Smooth muscle cell (in vitro differentiated cells): Measurements from ENCODE around the gene GATA6. TPM values are rescaled to one million over a fixed set of nuclear protein-coding genes. Genes with fewer than 3 reads are reported as not detected.

Experiments used
- DNase-seq: peaks from one replicate; lab custom pipeline; 2025; ENCODE audit not compliant: unreplicated experiment; lab: John Stamatoyannopoulos, UW
- H2AFZ ChIP-seq: fragments of 200-600 bp; sonication (generic); 2 replicates; pipeline ENCODE4 v1.6.0; 2016; ENCODE audit warnings: antibody characterized with exemption, low read depth, mild to moderate bottlenecking
- H3F3A ChIP-seq: fragments of 200-600 bp; sonication (generic); 2 replicates; pipeline ENCODE4 v1.6.0; 2017; ENCODE audit warnings: antibody characterized with exemption, low read depth
- H3K27ac ChIP-seq: fragments of 200-600 bp; sonication (generic); 2 replicates; pipeline ENCODE4 v1.5.1; 2016; ENCODE audit warnings: low read depth, mild to moderate bottlenecking
- H3K27me3 ChIP-seq: fragments of 200-600 bp; sonication (generic); 2 replicates; pipeline ENCODE4 v1.6.1; 2016; ENCODE audit warnings: low read depth, mild to moderate bottlenecking
- H3K36me3 ChIP-seq: fragments of 200-600 bp; sonication (generic); 2 replicates; pipeline ENCODE4 v1.5.1; 2016; ENCODE audit warnings: low read depth
- H3K4me1 ChIP-seq: fragments of 200-600 bp; sonication (generic); 2 replicates; pipeline ENCODE4 v1.5.1; 2016; ENCODE audit warnings: low read depth
- H3K4me2 ChIP-seq: fragments of 200-600 bp; sonication (generic); 2 replicates; pipeline ENCODE4 v1.6.0; 2016; ENCODE audit warnings: mild to moderate bottlenecking
- H3K4me3 ChIP-seq: fragments of 200-600 bp; sonication (generic); 2 replicates; pipeline ENCODE4 v1.5.1; 2016; ENCODE audit warnings: mild to moderate bottlenecking
- H3K79me2 ChIP-seq: fragments of 200-600 bp; sonication (generic); 2 replicates; pipeline ENCODE4 v1.6.0; 2016; ENCODE audit warnings: low read depth, mild to moderate bottlenecking
- H3K9ac ChIP-seq: fragments of 200-600 bp; sonication (generic); 2 replicates; pipeline ENCODE4 v1.6.0; 2016; ENCODE audit warnings: low read depth
- H3K9me3 ChIP-seq: fragments of 200-600 bp; sonication (generic); replicated peaks from 2 replicates; pipeline ENCODE4 v1.5.1; 2016; ENCODE audit warnings: low read depth
- H4K20me1 ChIP-seq: fragments of 200-600 bp; sonication (generic); 2 replicates; pipeline ENCODE4 v1.6.0; 2016; ENCODE audit warnings: low read depth
- CTCF ChIP-seq: fragments of 200-600 bp; sonication (generic); IDR thresholded peaks from 2 replicates; pipeline ENCODE4 v1.5.1; 2017; ENCODE audit warnings: borderline replicate concordance, mild to moderate bottlenecking, antibody characterized with exemption; ENCODE audit not compliant: insufficient read depth, poor library complexity, severe bottlenecking
- WGBS: methylation state at CpG from one replicate; pipeline ENCODE4 v1.1.7; 2016; ENCODE audit warnings: low lambda C conversion rate; 5-methylcytosine and 5-hydroxymethylcytosine counted together
- polyA plus RNA-seq: library from polyadenylated mRNA; unstranded; fragments of >200 nt; fragmentation: Nextera tagmentation; extraction: Ambion mirVana; gene quantifications from 2 replicates; pipeline ENCODE4 v1.2.1, GENCODE V29; 2016
- total RNA-seq: library from RNA; depleted of rRNA; stranded (reverse); fragments of >200 nt; gene quantifications from 2 replicates; pipeline ENCODE4 v1.2.3, GENCODE V29; 2014

The GATA6 gene
- total and polyA plus RNA-seq, 2 experiments from 2014 or later, result 48.5 to 49.9 TPM

- Histone ChIP-seq H3K79me2 (no peaks in the 10 kb centered on the region), H3K4me2 (no peak overlapping the region), H4K20me1 (no peaks in the 10 kb centered on the region), H3K9me3 (no peaks in the 10 kb centered on the region), H3K4me3 (no peak overlapping the region), H2AFZ (no peak overlapping the region), H3F3A (no peaks in the 10 kb centered on the region), H3K27ac (no peak overlapping the region), H3K27me3 (no peaks in the 10 kb centered on the region), H3K9ac (no peak overlapping the region), H3K4me1 (no peaks in the 10 kb centered on the region), H3K36me3 (no peaks in the 10 kb centered on the region)
- WGBS, result 81% methylated on average over 2 of the region's 2 CpGs
- DNase-seq, result no peak
- no peak for TF ChIP-seq CTCF
These were observed 10.4 kb upstream of the GATA6 start for GRCh38 chr18:22159014-22159413.

- H3K27me3 ChIP-seq, result no peaks in the 10 kb centered on the region
- 92% methylated on average over 5 of the region's 5 CpGs for WGBS
- no peak for TF ChIP-seq CTCF
These were observed 8.3 kb upstream of the GATA6 start for GRCh38 chr18:22161090-22161489.

GRCh38 chr18:22163416-22164161 is 5.8 kb upstream of the GATA6 start:
- H3K4me3 ChIP-seq, result no peak overlapping the region
- no peak overlapping the region for H3K4me2 ChIP-seq
- H3K9ac ChIP-seq, result no peak overlapping the region
- no peak for DNase-seq
- H3F3A ChIP-seq, result peaks cover 4% of the 10 kb centered on the region
- H4K20me1 ChIP-seq, result no peaks in the 10 kb centered on the region
- H3K27me3 ChIP-seq, result no peaks in the 10 kb centered on the region
- H3K79me2 ChIP-seq, result peaks cover 4% of the 10 kb centered on the region
- H3K36me3 ChIP-seq, result no peaks in the 10 kb centered on the region
- WGBS, result 64% methylated on average over 8 of the region's 8 CpGs
- H3K9me3 ChIP-seq, result no peaks in the 10 kb centered on the region
- no peak overlapping the region for H3K27ac ChIP-seq
- TF ChIP-seq CTCF, result no peak
- H3K4me1 ChIP-seq, result no peaks in the 10 kb centered on the region
- H2AFZ ChIP-seq, result no peak overlapping the region

More at GRCh38 chr18:22161090-22161489, 8.3 kb upstream of the GATA6 start:
- no peaks in the 10 kb centered on the region for H4K20me1 ChIP-seq
- no peaks in the 10 kb centered on the region for H3K36me3 ChIP-seq
- H2AFZ ChIP-seq, result no peak overlapping the region
- H3K4me2 ChIP-seq, result no peak overlapping the region
- H3K9me3 ChIP-seq, result no peaks in the 10 kb centered on the region
- H3K27ac ChIP-seq, result no peak overlapping the region
- no peaks in the 10 kb centered on the region for H3K79me2 ChIP-seq
- no peak overlapping the region for H3K9ac ChIP-seq
- H3K4me1 ChIP-seq, result no peaks in the 10 kb centered on the region
- no peak for DNase-seq
- no peaks in the 10 kb centered on the region for H3F3A ChIP-seq
- H3K4me3 ChIP-seq, result no peak overlapping the region
